Esophagus muscularis mucosa (tissue), 3 donors: Measurements from ENCODE around the gene SLIRP.

Experiments used
- POLR2AphosphoS5 ChIP-seq, 2 donors: sonication (generic); formaldehyde crosslinking; IDR thresholded peaks; one replicate each; pipeline ENCODE4 v1.6.1; 2017; ENCODE audit warnings: antibody characterized with exemption in 2 of 2
- TF ChIP-seq, protein P1 (sequence below), 3 experiments: fragments of 200-600 bp in 2 of 3; fragments of 450-650 bp in 1 of 3; sonication (generic) in 2 of 3; IDR thresholded peaks; one replicate each; pipeline ENCODE4 v1.5.1; 2017 to 2019; ENCODE audit warnings: antibody characterized with exemption in 3 of 3, mild to moderate bottlenecking in 2 of 3, moderate library complexity in 1 of 3

DNA sequence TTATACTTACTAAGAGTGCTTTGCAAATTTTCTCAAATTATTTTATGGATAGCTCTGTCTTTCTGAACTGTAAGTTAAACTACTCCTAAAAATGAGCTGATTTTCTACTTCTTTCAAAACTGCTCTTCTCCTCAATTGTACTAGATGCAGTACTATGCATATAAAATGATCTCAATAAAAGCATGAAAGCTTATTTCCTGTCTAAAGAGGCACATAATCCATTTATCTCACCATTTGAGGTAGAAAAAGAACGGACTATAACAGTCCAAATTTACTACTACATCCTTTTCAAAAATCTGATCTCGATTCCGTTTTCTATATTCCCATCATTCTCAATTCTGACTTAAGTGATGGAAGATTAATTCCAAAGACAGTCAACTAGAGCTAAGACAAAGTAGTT is 14.4 kb downstream of the SLIRP start:
- TF ChIP-seq POLR2AphosphoS5 (IDR thresholded peaks at IDR 0.05) = no peak
- TF ChIP-seq, protein P1, sequence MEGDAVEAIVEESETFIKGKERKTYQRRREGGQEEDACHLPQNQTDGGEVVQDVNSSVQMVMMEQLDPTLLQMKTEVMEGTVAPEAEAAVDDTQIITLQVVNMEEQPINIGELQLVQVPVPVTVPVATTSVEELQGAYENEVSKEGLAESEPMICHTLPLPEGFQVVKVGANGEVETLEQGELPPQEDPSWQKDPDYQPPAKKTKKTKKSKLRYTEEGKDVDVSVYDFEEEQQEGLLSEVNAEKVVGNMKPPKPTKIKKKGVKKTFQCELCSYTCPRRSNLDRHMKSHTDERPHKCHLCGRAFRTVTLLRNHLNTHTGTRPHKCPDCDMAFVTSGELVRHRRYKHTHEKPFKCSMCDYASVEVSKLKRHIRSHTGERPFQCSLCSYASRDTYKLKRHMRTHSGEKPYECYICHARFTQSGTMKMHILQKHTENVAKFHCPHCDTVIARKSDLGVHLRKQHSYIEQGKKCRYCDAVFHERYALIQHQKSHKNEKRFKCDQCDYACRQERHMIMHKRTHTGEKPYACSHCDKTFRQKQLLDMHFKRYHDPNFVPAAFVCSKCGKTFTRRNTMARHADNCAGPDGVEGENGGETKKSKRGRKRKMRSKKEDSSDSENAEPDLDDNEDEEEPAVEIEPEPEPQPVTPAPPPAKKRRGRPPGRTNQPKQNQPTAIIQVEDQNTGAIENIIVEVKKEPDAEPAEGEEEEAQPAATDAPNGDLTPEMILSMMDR (IDR thresholded peaks at IDR 0.05) = no peak
